ENCODE results near the gene SAMD1. TPM values are rescaled to one million over a fixed set of nuclear protein-coding genes. Genes with fewer than 3 reads are reported as not detected.

The SAMD1 gene
- total and polyA plus RNA-seq, 2 experiments from 2014 or later = 32.2 to 69.0 TPM

- ATAC-seq (no peak), DNase-seq (ENCODE audit: low spot score) (no peak)
- no peak overlapping the region for H2AFZ ChIP-seq
- H3K4me3 ChIP-seq = no peak overlapping the region
- H4K20me1 ChIP-seq (replicated peaks; ENCODE audit: insufficient read depth) = peaks cover 3% of the 10 kb centered on the region
- H3K4me2 ChIP-seq = no peak overlapping the region
- peaks cover 21% of the 10 kb centered on the region for H3K27me3 Mint-ChIP-seq (ENCODE audit: insufficient read depth, low read depth, poor library complexity)
- H3K4me1 ChIP-seq (ENCODE audit: insufficient read depth) = peaks cover 9% of the 10 kb centered on the region
- TF ChIP-seq JUNB (IDR thresholded peaks at IDR 0.05; ENCODE audit: unreplicated experiment) = no peak
- TF ChIP-seq ZNF114 (CRISPR knock-in tag; IDR thresholded peaks at IDR 0.05) = no peak
- no peak for TF ChIP-seq ETS1 (IDR thresholded peaks at IDR 0.05)
- TF ChIP-seq REST (IDR thresholded peaks at IDR 0.05; ENCODE audit: unreplicated experiment) = no peak
- no peak for TF ChIP-seq CREB1 (CRISPR knock-in tag; IDR thresholded peaks at IDR 0.05; ENCODE audit: low read depth)
- TF ChIP-seq EZH2 (IDR thresholded peaks at IDR 0.05; ENCODE audit: low read depth, unreplicated experiment) = no peak
- no peak for TF ChIP-seq NANOG (IDR thresholded peaks at IDR 0.05; ENCODE audit: borderline replicate concordance)
- TF ChIP-seq POLR2AphosphoS5 (IDR thresholded peaks at IDR 0.05; ENCODE audit: low read depth) = no peak
- no peak for TF ChIP-seq CTCF (conservative IDR thresholded peaks at IDR 0.05; ENCODE audit: low read depth in 2 of 2)
- no peak for TF ChIP-seq ZNF331 (CRISPR knock-in tag; IDR thresholded peaks at IDR 0.05; ENCODE audit: low read depth)
- TF ChIP-seq EZH2phosphoT487 (IDR thresholded peaks at IDR 0.05; ENCODE audit: unreplicated experiment) = no peak
- TF ChIP-seq ZNF462 (CRISPR knock-in tag; IDR thresholded peaks at IDR 0.05) = no peak
- H3K36me3 ChIP-seq (ENCODE audit: insufficient read depth) = no peaks in the 10 kb centered on the region; the same call in 1 of the 2 replicates
- H3K27me3 ChIP-seq (ENCODE audit: insufficient read depth) = no peaks in the 10 kb centered on the region
- peaks cover 9% of the 10 kb centered on the region for H3K4me1 Mint-ChIP-seq
- no peaks in the 10 kb centered on the region for H3K79me2 ChIP-seq (replicated peaks; ENCODE audit: insufficient read depth)
- H3K9me2 ChIP-seq (ENCODE audit: insufficient read depth) = no peaks in the 10 kb centered on the region
- H3K9me3 Mint-ChIP-seq = no peaks in the 10 kb centered on the region; the same call in 2 of the 3 replicates
- H3K27ac Mint-ChIP-seq = no peak overlapping the region
- peaks cover 15% of the 10 kb centered on the region; the same call in 1 of the 2 replicates for H3F3A ChIP-seq (replicated peaks; ENCODE audit: low read depth)
- no peak overlapping the region for H3K27ac ChIP-seq (ENCODE audit: low read depth)
- no peak overlapping the region for H3K4me3 Mint-ChIP-seq
- H3K36me3 Mint-ChIP-seq (ENCODE audit: low read depth) = peaks cover 51% of the 10 kb centered on the region
Observed at GRCh38 chr19:14122924-14123323, 32.4 kb upstream of the SAMD1 start.
